Measurements from ENCODE around the gene AK9.

Gene AK9

DNA sequence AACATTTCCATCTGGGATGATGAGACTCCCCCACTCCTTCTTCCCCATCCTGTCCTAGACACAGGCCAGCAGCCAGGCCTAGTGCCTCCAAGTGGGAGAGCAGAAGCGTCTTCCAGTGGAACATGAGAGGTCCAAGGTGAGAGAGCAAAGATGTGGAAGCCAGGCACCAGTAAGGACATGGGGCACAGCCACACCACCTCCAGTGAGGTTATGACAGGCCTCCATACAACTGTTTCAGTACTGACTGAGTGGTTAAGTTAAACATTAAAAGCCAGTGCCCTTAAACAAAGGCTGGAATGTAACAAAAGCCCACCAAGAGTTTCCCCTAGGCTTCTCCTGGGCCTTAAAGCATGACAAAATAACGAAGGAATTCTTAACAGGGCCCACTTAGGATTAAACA lies 213.3 kb downstream of the AK9 start:
- Histone ChIP-seq H3K4me3 (ENCODE audit: low read depth in 1 of 2, low read length in 2 of 2) (peak overlapping the region in 1 of 2 experiments; percentile 48; a peak in 2 of 4 replicates), H3K4me2 (ENCODE audit: insufficient read depth, low read length) (peak overlapping the region; percentile 62), H3K27me3 (ENCODE audit: insufficient read depth, low read length, poor library complexity) (no peaks in the 10 kb centered on the region), H3K79me2 (ENCODE audit: insufficient read depth, low read length) (peaks cover 87% of the 10 kb centered on the region), H2AFZ (ENCODE audit: low read depth, low read length) (no peak overlapping the region), H3K9me3 (ENCODE audit: insufficient read depth, low read length, severe bottlenecking) (no peaks in the 10 kb centered on the region), H4K20me1 (ENCODE audit: insufficient read depth, low read length) (peaks cover 39% of the 10 kb centered on the region), H3K36me3 (ENCODE audit: insufficient read depth, low read length) (peaks cover 82% of the 10 kb centered on the region), H3K27ac (ENCODE audit: low read length) (peak overlapping the region; percentile 21), H3K9ac (ENCODE audit: low read depth, low read length) (peak overlapping the region; percentile 6; the same call in 1 of the 2 replicates), H3K4me1 (ENCODE audit: insufficient read depth, low read length) (peaks cover 61% of the 10 kb centered on the region)
- ATAC-seq (ENCODE audit: insufficient read depth, low read depth) (no peak), DNase-seq (no peak)
- TF ChIP-seq EZH2 (IDR thresholded peaks at IDR 0.05; ENCODE audit: borderline replicate concordance, low read depth, low read length, severe bottlenecking): no peak
- TF ChIP-seq, protein P1, sequence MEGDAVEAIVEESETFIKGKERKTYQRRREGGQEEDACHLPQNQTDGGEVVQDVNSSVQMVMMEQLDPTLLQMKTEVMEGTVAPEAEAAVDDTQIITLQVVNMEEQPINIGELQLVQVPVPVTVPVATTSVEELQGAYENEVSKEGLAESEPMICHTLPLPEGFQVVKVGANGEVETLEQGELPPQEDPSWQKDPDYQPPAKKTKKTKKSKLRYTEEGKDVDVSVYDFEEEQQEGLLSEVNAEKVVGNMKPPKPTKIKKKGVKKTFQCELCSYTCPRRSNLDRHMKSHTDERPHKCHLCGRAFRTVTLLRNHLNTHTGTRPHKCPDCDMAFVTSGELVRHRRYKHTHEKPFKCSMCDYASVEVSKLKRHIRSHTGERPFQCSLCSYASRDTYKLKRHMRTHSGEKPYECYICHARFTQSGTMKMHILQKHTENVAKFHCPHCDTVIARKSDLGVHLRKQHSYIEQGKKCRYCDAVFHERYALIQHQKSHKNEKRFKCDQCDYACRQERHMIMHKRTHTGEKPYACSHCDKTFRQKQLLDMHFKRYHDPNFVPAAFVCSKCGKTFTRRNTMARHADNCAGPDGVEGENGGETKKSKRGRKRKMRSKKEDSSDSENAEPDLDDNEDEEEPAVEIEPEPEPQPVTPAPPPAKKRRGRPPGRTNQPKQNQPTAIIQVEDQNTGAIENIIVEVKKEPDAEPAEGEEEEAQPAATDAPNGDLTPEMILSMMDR (IDR thresholded peaks at IDR 0.05; ENCODE audit: borderline replicate concordance, extremely low read depth, low read length, poor library complexity, severe bottlenecking): no peak

DNA sequence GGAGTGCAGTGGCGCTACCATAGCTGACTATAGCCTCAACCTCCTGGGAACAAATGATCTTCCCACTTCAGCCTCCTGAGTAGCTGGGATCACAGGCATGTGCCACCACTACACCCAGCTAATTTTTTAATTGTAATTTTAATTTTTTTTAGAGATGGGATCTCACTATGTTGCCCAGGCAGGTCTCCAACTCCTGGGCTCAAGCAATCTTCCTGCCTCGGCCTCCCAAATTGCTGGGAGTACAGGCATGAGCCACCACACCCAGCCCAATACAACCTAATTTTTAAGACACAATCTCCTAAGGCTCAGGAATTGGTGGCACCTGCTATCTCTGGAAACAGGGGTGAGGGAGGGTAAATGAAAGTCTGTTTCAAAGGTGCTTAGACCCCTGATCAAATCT lies 213.8 kb downstream of the AK9 start:
- no peak overlapping the region; the same call in 1 of the 2 replicates for H3K9ac ChIP-seq (ENCODE audit: low read depth, low read length)
- peak overlapping the region; percentile 21; the same call in 1 of the 2 replicates for H3K27ac ChIP-seq (ENCODE audit: low read length)
- TF ChIP-seq EZH2 (IDR thresholded peaks at IDR 0.05; ENCODE audit: borderline replicate concordance, low read depth, low read length, severe bottlenecking): no peak
- TF ChIP-seq, protein P1 (IDR thresholded peaks at IDR 0.05; ENCODE audit: borderline replicate concordance, extremely low read depth, low read length, poor library complexity, severe bottlenecking): no peak
- ATAC-seq (ENCODE audit: insufficient read depth, low read depth) (no peak), DNase-seq (no peak)
- H3K27me3 ChIP-seq (ENCODE audit: insufficient read depth, low read length, poor library complexity): no peaks in the 10 kb centered on the region
- peaks cover 87% of the 10 kb centered on the region for H3K36me3 ChIP-seq (ENCODE audit: insufficient read depth, low read length)
- no peak overlapping the region for H2AFZ ChIP-seq (ENCODE audit: low read depth, low read length)
- peak overlapping the region; percentile 62 for H3K4me2 ChIP-seq (ENCODE audit: insufficient read depth, low read length)
- peaks cover 58% of the 10 kb centered on the region for H3K4me1 ChIP-seq (ENCODE audit: insufficient read depth, low read length)
- no peaks in the 10 kb centered on the region for H3K9me3 ChIP-seq (ENCODE audit: insufficient read depth, low read length, severe bottlenecking)
- H3K4me3 ChIP-seq (ENCODE audit: low read depth in 1 of 2, low read length in 2 of 2): peak overlapping the region in 1 of 2 experiments; percentile 48; a peak in 2 of 4 replicates
- H3K79me2 ChIP-seq (ENCODE audit: insufficient read depth, low read length): peaks cover 86% of the 10 kb centered on the region
- H4K20me1 ChIP-seq (ENCODE audit: insufficient read depth, low read length): peaks cover 45% of the 10 kb centered on the region

DNA sequence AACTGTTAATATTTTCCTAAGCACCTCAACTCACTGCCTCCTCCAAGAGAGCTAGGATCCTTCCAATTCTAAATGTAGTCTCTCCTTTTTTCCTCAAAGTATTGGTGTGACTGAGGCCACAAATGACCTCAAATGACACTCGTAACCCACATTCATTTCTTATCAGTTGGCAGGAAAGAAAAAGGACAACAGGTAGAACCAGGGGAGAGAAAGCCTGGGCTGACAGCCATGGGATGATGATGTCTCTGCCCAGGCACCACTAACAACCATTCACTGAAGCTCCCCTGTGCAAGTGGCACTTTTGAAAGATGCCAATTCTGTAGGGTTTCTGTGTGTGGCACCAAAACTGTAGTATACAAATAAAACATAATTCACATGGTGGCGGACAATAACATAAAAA lies 215.4 kb downstream of the AK9 start:
- H3K4me3 ChIP-seq (ENCODE audit: low read depth in 1 of 2, low read length in 2 of 2): no peak overlapping the region
- peaks cover 90% of the 10 kb centered on the region for H3K36me3 ChIP-seq (ENCODE audit: insufficient read depth, low read length)
- no peaks in the 10 kb centered on the region for H3K27me3 ChIP-seq (ENCODE audit: insufficient read depth, low read length, poor library complexity)
- peaks cover 44% of the 10 kb centered on the region for H4K20me1 ChIP-seq (ENCODE audit: insufficient read depth, low read length)
- DNase-seq (no peak), ATAC-seq (ENCODE audit: insufficient read depth, low read depth) (no peak)
- no peak for TF ChIP-seq EZH2 (IDR thresholded peaks at IDR 0.05; ENCODE audit: borderline replicate concordance, low read depth, low read length, severe bottlenecking)
- TF ChIP-seq, protein P1 (IDR thresholded peaks at IDR 0.05; ENCODE audit: borderline replicate concordance, extremely low read depth, low read length, poor library complexity, severe bottlenecking): no peak
- H3K79me2 ChIP-seq (ENCODE audit: insufficient read depth, low read length): peaks cover 77% of the 10 kb centered on the region
- H2AFZ ChIP-seq (ENCODE audit: low read depth, low read length): no peak overlapping the region
- no peak overlapping the region for H3K9ac ChIP-seq (ENCODE audit: low read depth, low read length)
- H3K9me3 ChIP-seq (ENCODE audit: insufficient read depth, low read length, severe bottlenecking): no peaks in the 10 kb centered on the region
- peaks cover 42% of the 10 kb centered on the region for H3K4me1 ChIP-seq (ENCODE audit: insufficient read depth, low read length)
- H3K27ac ChIP-seq (ENCODE audit: low read length): no peak overlapping the region
- H3K4me2 ChIP-seq (ENCODE audit: insufficient read depth, low read length): no peak overlapping the region

Data from DND-41 (cell line).